ENCODE measurements around the gene SFTA2. TPM values are rescaled to one million over a fixed set of nuclear protein-coding genes. Genes with fewer than 3 reads are reported as not detected.

Gene SFTA2
- total and polyA plus RNA-seq, 9 of the 15 experiments (the other 6 are each of a cell fraction or from before 2014, with no cell fraction given): not detected

DNA sequence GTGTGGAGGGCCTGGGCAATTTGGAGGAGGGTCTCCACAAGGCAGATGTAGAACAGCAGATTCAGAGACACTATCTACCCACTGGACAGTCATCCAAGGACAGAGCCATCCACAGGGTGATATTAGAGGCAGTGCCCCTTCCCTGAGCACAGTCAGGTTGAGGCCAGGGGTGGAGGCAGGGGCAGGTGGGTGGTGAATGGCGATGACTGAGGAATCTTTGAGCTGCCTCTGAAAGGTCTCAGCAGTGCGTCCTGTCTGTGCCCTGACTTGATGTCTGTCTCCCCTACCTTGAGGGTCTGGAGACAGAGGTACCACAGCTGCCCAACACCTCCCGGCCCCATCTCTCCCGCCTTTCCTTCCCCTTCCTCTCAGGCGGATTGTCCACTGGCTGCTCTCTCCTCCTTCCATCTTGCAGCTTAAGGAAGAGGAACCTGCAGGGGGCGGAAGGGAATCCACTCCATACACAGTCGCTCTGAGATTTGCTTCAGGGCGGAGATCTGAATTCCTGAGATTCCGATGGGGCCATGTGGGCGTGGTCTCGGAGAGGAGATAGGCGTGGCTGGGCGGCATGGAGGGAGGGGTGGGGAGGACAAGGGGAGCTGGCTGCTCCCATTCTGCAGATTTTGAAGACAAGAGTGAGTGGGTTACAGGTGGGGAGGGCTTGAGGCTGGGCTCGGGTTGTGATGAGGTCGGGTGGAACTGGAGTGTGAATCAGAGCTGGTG, 10.5 kb upstream of the SFTA2 start (continued):
- TF ChIP-seq, protein P1, sequence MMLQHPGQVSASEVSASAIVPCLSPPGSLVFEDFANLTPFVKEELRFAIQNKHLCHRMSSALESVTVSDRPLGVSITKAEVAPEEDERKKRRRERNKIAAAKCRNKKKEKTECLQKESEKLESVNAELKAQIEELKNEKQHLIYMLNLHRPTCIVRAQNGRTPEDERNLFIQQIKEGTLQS (IDR thresholded peaks at IDR 0.05): peak; percentile 22; the same call in 1 of the 2 replicates
- TF ChIP-seq, protein P1 (CRISPR knock-in tag; conservative IDR thresholded peaks at IDR 0.05): no peak
- no peak for TF ChIP-seq ZNF253 (CRISPR knock-in tag; conservative IDR thresholded peaks at IDR 0.05)
- TF ChIP-seq HDAC1 (IDR thresholded peaks at IDR 0.05): peak in 1 of 2 experiments; percentile 95; a peak in 2 of 4 replicates
- TF ChIP-seq, protein P2, sequence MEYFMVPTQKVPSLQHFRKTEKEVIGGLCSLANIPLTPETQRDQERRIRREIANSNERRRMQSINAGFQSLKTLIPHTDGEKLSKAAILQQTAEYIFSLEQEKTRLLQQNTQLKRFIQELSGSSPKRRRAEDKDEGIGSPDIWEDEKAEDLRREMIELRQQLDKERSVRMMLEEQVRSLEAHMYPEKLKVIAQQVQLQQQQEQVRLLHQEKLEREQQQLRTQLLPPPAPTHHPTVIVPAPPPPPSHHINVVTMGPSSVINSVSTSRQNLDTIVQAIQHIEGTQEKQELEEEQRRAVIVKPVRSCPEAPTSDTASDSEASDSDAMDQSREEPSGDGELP (CRISPR knock-in tag; IDR thresholded peaks at IDR 0.05; ENCODE audit: borderline replicate concordance): peak; percentile 56; the same call in 1 of the 2 replicates
- TF ChIP-seq KLF1 (tag; IDR thresholded peaks at IDR 0.05): peak; percentile 17; the same call in 1 of the 2 replicates
- peak; percentile 98 to 99 for TF ChIP-seq KDM1A (IDR thresholded peaks at IDR 0.05)
- peak; percentile 47; the same call in 1 of the 2 replicates for TF ChIP-seq VEZF1 (CRISPR knock-in tag; IDR thresholded peaks at IDR 0.05)
- TF ChIP-seq NFE2L1 (tag; IDR thresholded peaks at IDR 0.05; ENCODE audit: borderline replicate concordance, low read depth): no peak
- 0 out of 4 replicates have a peak, but pooled peaks of 1 of the 2 experiments have one; percentile 41 for TF ChIP-seq MLLT1 (IDR thresholded peaks at IDR 0.05)
- 0 out of 2 replicates have a peak, but pooled peaks have one; percentile 22 for TF ChIP-seq PKNOX1 (IDR thresholded peaks at IDR 0.05)
- TF ChIP-seq, protein P3, sequence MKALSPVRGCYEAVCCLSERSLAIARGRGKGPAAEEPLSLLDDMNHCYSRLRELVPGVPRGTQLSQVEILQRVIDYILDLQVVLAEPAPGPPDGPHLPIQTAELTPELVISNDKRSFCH (CRISPR knock-in tag; IDR thresholded peaks at IDR 0.05): no peak
- TF ChIP-seq, protein P3 (tag; IDR thresholded peaks at IDR 0.05): peak; percentile 39; the same call in 1 of the 2 replicates
- TF ChIP-seq, protein P4, sequence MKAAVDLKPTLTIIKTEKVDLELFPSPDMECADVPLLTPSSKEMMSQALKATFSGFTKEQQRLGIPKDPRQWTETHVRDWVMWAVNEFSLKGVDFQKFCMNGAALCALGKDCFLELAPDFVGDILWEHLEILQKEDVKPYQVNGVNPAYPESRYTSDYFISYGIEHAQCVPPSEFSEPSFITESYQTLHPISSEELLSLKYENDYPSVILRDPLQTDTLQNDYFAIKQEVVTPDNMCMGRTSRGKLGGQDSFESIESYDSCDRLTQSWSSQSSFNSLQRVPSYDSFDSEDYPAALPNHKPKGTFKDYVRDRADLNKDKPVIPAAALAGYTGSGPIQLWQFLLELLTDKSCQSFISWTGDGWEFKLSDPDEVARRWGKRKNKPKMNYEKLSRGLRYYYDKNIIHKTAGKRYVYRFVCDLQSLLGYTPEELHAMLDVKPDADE (conservative IDR thresholded peaks at IDR 0.05; ENCODE audit: control insufficient read depth, low read depth, low read length): no peak
- peak; percentile 97 for TF ChIP-seq HDAC2 (IDR thresholded peaks at IDR 0.05)
- TF ChIP-seq ZNF347 (CRISPR knock-in tag; IDR thresholded peaks at IDR 0.05; ENCODE audit: low read depth): no peak
- peak in 1 of 2 experiments; percentile 59; a peak in 1 of 4 replicates for TF ChIP-seq SRF (CRISPR knock-in tag; IDR thresholded peaks at IDR 0.05)
- peak; percentile 93 for TF ChIP-seq CTBP1 (IDR thresholded peaks at IDR 0.05; ENCODE audit: borderline replicate concordance)
- TF ChIP-seq EP300 (IDR thresholded peaks at IDR 0.05; ENCODE audit: low read length): 0 out of 2 replicates have a peak, but pooled peaks have one; percentile 6

Measured in K562 (cell line).